NCI-H1048 (cell line): ENCODE measurements around the gene CEP152.
"Not testable (repeated sequence)": the region's sequence is repeated elsewhere in the genome, so short reads cannot be mapped to it uniquely, and the experiment has no call there.

ENCODE experiments used
- DNase-seq: peaks from one replicate; lab custom pipeline; 2025; lab: John Stamatoyannopoulos, UW

The CEP152 gene

DNA sequence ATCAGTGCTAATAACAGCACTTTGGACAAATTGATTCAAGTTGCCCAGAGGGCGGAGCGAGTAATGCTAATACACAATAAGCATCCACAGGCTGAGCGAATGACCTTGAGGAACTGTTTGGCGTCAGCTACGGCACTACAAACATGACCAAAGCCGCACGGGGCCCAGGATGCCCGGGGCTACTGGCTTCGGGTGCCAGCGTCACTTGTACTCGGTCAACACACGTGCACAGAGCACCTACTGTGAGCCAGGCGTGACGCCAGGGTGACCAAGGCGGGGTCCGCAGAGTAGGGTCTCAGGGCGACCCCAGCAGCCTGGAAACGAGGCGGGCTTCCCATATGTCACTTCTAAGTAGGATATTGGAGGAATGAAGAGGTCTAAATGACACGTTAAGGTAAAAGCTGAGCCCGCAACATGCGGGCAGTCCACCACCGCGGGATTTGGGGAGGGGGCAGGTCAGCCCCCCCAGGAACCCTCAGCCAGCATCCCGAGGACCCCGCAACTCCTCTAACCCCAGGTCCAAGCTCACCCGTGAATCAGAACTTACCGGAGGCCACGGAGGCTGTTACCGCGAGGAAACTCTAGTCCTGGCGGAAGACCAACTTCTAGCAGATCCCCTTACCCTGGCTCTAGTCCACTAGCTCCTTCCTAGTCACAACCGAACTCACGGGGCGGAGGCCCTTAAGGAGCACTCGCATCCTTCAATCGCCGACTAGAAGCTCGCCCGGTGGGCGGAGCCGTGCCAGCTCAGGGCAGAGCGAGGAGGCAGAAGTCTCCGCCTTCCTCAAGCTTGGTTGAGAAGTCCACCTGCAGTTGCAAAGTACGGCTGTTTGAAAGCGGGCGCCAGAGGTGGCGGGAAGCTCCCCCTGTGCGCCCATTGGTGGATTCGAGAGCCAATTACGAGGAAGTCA is at the start of gene CEP152:
Gene CEP152, minus strand, starts transcription at position 656 of the 911 bp plus-strand sequence. CDS start 5,420 bp downstream, outside the sequence.
- DNase-seq: peak; percentile 99

- DNase-seq: no peak
These were observed 48.6 kb upstream of the CEP152 start for GRCh38 chr15:48859426-48859825.

GRCh38 chr15:48858401-48858800 is 47.5 kb upstream of the CEP152 start:
- DNase-seq: no peak

DNA sequence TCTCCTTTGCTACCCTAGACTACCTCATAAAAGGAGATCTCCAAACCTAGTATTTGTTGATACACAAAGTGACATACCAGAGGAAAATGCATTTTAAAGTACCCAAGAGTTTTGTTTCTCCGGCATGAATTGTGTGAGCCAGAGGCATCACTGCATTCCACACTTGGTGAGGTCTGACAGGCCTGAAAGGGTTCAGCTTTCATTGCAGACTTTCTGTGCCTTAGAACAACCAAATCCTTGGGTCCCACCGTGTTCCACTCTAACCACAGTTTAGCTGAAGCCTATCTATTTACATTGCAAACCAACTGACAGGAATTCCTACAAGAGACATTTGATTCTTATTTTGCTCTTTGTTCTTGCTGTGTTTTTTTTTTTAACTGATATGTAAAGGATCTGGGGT is 46.1 kb upstream of the CEP152 start:
- DNase-seq: no peak

- no peak for DNase-seq
These were observed 44.9 kb upstream of the CEP152 start for GRCh38 chr15:48855501-48856440.

DNA sequence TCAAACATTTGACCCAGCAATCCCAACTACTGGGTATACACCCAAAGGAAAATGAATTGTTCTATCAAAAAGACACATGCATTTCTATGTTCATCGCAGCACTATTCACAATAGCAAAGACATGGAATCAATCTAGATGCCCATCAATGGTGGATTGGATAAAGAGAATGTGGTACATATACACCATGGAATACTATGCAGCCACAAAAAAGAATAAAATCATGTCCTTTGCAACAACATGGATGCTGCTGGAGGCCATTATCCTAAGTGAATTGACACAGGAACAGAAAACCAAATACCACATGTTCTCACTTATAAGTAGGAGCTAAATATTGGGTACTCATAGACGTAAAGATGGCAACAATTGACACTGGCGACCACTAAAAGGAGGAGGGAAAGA is 43.6 kb upstream of the CEP152 start:
- DNase-seq: not testable (repeated sequence)

GRCh38 chr15:48851956-48852355 is 41.1 kb upstream of the CEP152 start:
- DNase-seq: no peak

DNA sequence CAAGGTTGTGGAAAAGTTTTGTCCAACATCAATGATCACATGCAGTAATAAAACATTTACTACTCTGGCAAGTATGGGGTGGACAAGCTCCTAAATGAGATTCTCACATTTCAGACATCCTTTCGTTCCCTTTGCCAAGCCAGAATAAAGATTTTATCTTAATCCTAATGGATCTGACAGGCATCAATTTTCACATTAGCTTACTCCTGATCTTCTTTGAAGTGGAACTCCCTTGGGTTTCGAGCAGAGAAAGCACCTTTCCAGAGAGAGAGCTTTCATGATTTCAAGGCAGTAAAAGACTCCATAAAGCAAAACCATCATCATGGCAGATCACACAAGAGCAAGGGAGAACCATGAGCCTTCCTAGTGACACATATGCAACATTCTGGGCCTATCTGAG is 39.8 kb upstream of the CEP152 start:
- DNase-seq: no peak

- DNase-seq: no peak
These were observed 34.3 kb upstream of the CEP152 start for GRCh38 chr15:48845123-48845522.

GRCh38 chr15:48842501-48842900 is 31.6 kb upstream of the CEP152 start:
- DNase-seq: no peak

DNA sequence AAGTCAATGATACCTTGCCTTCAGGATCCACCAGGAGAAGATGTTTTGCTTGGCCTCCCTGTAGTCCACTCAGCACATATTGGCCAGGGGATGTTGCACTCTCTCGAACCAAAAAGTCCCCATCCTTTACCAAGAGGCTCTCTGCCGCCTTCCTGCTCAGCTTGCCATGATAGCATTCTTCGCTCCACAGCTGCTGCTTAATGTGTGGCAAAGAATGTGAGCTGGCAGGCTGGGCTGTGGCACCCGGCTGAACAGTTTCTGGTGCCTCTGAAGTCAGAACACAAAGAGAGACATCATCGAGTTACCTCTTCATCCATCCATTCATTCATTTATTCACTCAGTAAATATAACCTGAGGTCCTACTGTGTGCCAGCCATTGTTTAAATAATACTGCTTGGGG is 23.9 kb upstream of the CEP152 start:
- DNase-seq: no peak

GRCh38 chr15:48833526-48834239 is 22.8 kb upstream of the CEP152 start:
- no peak for DNase-seq

DNA sequence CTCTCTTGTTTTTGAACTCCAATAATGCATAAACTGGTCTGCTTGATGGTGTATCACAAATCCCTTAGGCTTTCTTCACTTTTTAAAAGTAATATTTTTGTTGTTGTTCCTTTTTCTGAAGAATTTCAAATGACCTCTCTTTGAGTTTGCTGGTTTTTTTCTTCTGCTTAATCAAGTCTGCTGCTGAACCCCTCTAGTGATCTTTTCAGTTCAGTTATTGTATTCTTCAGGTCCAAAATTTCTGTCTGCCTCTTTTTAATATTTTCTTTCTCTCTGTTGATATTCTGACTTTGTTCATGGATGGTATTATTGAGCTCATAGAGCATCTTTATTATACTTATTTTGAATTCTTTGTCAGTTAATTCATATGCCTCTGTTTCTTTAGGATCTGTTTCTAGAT is 21.8 kb upstream of the CEP152 start:
- DNase-seq: no peak

- no peak for DNase-seq
These were observed 18.0 kb upstream of the CEP152 start for GRCh38 chr15:48828906-48829305.

- DNase-seq: no peak
These were observed 17.6 kb upstream of the CEP152 start for GRCh38 chr15:48828471-48828870.

- no peak for DNase-seq
These were observed 14.2 kb upstream of the CEP152 start for GRCh38 chr15:48825075-48825474.

DNA sequence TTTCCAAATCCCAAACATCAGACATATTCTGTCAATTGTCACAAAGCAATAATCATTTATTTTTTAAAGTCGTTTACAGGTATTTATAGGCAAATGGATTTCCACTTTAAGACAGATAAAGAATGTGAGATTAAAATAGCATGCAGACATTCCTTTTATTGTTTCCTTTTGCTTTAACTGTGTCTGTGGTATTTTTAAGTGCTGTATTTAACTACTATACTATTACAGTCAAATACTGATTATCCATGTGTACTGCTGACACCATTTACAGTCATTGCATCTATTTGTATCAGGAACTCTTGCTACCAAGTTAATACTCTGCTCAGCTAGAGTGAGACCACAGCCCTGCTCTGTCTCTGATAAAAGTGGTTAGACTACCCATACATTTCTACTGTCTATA is 12.8 kb upstream of the CEP152 start:
- no peak for DNase-seq

- DNase-seq: no peak
These were observed 12.4 kb upstream of the CEP152 start for GRCh38 chr15:48823237-48823636.

GRCh38 chr15:48814286-48814685 is 3.4 kb upstream of the CEP152 start:
- no peak for DNase-seq

GRCh38 chr15:48811325-48811958 is 573 bp upstream of the CEP152 start:
- no peak for DNase-seq

DNA sequence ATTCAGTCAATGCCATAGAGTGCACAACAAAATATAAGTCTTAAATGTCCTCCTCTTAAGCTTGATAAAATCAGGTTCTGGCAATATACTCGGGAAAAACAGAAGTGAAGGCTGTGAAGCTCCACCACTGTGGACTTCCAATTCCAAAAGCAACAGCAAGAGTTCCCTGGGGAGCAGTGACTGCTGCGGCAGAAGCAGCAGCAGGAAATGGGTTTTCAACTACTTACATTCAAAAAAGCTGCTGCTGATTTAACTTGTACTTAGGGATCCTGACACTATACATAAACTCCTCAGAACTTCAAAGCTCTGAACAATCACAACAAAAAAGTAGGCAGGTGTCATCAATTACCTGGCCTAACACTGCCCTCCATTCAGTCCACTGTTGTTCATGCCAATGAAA is 4.7 kb downstream of the CEP152 start:
- no peak for DNase-seq

GRCh38 chr15:48805591-48805990 is 5.3 kb downstream of the CEP152 start:
- no peak for DNase-seq
